Brain microvascular endothelial cell (primary cell): ENCODE results near the gene EXD2.

ENCODE experiments used
- DNase-seq: peaks from one replicate; pipeline ENCODE4 v3.0.0-alpha.2; 2020
- H3K27ac ChIP-seq: fragments of 250-450 bp; sonication (Bioruptor Pico); 2 replicates; pipeline ENCODE4 v1.5.1; 2020; ENCODE audit warnings: mild to moderate bottlenecking, moderate library complexity
- H3K27me3 ChIP-seq: fragments of 250-450 bp; sonication (Bioruptor Pico); replicated peaks from 2 replicates; pipeline ENCODE4 v1.5.1; 2020; ENCODE audit warnings: mild to moderate bottlenecking
- H3K36me3 ChIP-seq: fragments of 250-450 bp; sonication (Bioruptor Pico); replicated peaks from 2 replicates; pipeline ENCODE4 v1.5.1; 2020; ENCODE audit warnings: mild to moderate bottlenecking
- H3K4me3 ChIP-seq: 2 replicates; pipeline ENCODE4 v1.5.1; 2011; ENCODE audit warnings: low read depth, mild to moderate bottlenecking, control low read depth, low read length, moderate library complexity
- in situ Hi-C: cut with HindIII; loops from 2 replicates; pipeline ENCODE4 v1.10.0; 2017; ENCODE audit warnings: low sequenced_read_pairs, low pct_ligation_motif_present
- TF ChIP-seq, protein P1 (sequence below): IDR thresholded peaks from 2 replicates; pipeline ENCODE4 v1.5.1; 2011; ENCODE audit warnings: low read depth, mild to moderate bottlenecking, moderate library complexity, low read length, control low read depth, inconsistent platforms; ENCODE audit errors: missing control alignments

Gene EXD2

DNA sequence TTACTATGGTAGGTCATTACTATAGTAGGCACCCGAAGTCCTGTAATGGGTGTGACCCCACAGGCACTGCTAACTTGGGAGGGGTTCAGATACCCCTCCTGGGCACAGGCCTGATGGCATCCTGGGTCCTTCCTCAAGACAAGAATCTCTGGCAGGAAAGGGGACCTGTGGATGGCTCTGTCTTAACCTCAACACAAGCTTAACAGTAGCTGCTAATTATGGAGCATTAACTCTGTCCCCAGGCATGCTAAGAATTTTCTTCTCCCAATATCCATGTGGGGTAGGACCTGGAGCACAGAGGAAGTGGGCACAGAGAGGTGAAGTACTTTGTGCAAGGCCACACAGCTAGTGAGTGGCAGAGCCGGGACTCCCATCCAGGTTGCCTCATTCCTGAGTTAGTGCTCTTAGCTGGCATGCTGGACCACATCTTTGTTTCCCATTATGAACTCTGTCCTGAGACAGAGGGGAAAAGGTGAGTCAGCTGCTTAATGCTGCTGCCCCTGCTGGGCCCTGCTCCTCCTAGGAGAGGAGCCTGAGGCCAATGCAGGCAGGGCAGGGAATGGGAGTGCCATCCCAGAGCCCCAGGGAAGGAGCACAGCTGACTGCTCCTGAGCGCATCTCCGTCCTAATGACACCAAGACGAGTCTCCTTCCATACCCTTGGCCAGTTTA lies 100.7 kb downstream of the EXD2 start:
- DNase-seq: no peak
- in situ Hi-C loops: no loop called here
- no peak overlapping the region for H3K27ac ChIP-seq

More for the DNA sequence above, 100.7 kb downstream of the EXD2 start:
- Histone ChIP-seq H3K27me3 (no peaks in the 10 kb centered on the region), H3K36me3 (no peaks in the 10 kb centered on the region), H3K4me3 (no peak overlapping the region)
- TF ChIP-seq, protein P1, sequence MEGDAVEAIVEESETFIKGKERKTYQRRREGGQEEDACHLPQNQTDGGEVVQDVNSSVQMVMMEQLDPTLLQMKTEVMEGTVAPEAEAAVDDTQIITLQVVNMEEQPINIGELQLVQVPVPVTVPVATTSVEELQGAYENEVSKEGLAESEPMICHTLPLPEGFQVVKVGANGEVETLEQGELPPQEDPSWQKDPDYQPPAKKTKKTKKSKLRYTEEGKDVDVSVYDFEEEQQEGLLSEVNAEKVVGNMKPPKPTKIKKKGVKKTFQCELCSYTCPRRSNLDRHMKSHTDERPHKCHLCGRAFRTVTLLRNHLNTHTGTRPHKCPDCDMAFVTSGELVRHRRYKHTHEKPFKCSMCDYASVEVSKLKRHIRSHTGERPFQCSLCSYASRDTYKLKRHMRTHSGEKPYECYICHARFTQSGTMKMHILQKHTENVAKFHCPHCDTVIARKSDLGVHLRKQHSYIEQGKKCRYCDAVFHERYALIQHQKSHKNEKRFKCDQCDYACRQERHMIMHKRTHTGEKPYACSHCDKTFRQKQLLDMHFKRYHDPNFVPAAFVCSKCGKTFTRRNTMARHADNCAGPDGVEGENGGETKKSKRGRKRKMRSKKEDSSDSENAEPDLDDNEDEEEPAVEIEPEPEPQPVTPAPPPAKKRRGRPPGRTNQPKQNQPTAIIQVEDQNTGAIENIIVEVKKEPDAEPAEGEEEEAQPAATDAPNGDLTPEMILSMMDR: no peak
